Hypothalamus (tissue), 51 donors: ENCODE measurements around the gene TMCO1.
A peak's percentile ranks its signal among the peaks of the same experiment; 100 is the strongest.
"Not testable (repeated sequence)": the region's sequence is repeated elsewhere in the genome, so short reads cannot be mapped to it uniquely, and the experiment has no call there.

ENCODE experiments used
- DNase-seq, 51 donors: peaks; one replicate each; lab custom pipeline; 2025; lab: John Stamatoyannopoulos, UW

TMCO1 gene

DNA sequence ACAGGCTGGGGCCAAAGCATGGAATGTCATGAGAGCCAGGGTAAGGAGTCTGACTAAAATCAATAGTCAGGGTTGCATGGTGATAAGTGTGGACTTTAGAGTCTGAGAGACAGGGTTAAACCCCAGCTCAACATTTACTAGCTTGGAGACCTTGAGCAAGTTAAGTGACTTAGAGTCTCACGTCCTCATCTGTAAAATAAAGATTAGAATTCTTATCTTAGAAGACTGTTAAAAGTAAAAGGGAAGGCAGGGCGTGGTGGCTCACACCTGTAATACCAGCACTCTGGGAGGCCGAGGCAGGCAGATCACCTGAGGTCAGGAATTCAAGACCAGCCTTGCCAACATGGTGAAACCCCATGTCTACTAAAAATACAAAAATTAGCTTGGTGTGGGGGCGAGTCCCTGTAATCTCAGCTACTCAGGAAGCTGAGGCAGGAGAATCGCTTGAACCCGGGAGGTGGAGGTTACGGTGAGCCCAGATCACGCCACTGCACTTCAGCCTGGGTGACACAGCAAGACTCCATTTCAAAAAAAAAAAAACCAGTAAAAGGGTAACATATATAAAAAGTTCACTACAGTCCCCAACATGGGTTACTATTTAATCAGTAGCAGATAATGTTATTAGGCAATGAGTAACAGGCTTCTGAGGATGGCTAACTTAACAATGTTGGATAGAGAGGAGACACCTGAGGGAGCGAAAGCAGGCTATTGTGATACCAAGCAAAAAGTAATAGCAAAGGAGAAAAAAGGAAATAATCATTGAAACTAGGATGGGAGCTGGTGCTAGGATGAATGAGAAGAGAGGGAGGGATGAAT is 20.8 kb downstream of the TMCO1 start:
- DNase-seq: no peak

DNA sequence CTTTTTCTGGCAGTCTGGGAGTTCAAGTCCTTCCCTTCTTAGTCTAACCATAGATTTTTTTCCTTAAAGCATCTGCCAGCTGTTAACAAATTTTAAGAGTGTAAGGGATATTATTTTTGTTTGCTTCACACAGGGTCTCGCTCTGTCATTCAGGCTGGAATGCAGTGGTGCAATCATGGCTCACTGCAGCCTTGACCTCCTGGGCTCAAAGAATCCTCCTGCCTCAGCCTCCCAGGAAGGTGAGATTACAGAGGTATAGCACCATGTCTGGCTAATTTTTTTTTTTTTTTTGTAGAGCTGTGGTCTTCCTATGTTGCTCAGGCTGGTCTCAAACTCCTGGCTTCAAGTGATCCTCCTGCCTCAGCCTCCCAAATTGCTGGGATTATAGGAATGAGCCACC is 23.8 kb downstream of the TMCO1 start:
- DNase-seq: not testable (repeated sequence)

DNA sequence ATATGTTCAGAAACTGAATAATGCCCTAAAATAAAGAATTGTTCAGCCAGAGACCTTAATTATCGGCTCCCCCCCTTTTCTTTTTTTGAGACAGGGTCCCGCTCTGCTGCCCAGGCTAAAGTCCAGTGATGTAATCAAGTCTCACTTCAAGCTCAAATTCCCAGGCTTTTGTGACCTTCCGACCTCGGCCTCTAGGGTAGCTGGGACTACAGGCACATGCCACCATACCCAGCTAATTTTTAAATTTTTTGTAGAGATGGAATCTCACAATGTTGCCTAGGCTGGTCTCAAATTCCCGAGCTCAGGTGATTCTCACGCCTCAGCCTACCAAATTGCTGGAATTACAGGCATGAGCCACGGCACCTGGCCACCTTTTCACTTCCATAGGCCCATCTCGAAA is 26.5 kb downstream of the TMCO1 start:
- DNase-seq: no peak

DNA sequence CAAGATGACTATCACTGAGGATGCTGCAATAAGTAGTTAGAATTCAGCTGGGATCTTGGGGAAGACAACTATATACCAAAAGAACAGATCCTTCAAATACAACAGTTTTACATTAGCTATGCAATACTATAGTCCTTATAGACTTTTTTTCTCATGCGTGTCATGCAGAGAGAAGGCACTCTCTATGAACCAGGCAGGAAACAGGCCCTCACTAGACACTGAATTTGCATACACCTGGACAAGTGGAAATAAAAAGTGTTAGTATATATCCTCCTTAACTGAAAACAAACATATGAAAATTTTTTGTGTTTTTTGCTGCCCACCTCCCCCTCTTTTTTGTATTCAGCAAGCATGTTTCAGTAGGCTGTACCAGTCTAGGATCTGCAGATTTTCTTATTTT is 29.9 kb downstream of the TMCO1 start:
- no peak for DNase-seq

DNA sequence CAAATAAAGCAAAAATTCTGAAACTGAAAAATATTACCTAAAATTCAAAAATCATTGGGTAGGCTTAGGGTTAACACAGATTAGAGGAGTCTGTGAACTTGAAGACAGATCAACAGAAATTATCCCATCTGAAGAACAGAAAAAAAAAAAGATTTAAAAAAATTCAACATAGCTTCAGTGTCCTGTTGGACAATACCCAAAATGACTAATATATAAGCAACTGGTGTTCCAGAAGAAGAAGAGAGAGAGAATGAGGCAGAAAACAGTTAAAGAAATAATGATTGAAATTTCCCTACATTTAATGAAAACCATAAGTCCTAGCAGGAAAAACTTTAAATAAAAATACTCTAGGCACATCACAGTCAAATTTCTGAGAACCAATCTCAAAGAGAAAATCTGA is 31.5 kb downstream of the TMCO1 start:
- DNase-seq: no peak

DNA sequence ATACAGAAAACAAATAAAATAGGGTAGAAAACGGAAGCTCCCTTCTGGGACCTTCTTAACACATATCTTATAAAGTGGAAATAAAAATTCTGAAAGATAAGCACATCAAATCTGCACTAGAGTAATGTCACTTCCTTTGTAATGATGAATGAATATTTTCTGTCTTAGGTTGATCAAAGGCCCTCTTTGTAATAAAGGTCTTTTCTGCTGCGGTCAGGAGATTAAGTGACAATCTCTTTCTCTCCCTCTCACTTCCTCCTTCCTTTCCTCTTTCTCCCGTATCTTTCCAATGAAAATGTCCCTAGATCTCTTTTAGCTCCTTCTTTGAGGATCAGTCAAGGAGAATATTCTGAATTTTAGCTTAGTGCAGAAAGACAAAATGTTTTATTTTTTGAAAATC is 33.8 kb downstream of the TMCO1 start:
- DNase-seq: no peak

DNA sequence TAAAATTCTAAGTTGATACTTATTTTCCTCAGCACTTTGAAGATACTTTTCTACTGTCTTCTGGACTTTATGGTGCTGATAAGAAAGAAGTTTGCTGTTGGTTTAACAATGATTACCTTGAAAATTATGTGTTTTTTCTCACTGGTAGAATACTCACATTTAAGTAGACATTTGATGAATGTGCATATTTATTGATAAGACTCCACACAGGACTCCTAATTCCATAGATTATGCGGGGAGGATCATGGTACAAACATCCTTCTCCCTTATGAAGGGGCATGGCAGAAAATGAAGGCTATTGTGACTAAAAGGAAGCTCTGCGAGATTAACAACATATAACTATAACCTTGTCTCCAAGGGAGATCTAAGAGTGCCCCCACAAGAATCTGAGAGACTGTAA is 41.8 kb downstream of the TMCO1 start:
- no peak for DNase-seq

DNA sequence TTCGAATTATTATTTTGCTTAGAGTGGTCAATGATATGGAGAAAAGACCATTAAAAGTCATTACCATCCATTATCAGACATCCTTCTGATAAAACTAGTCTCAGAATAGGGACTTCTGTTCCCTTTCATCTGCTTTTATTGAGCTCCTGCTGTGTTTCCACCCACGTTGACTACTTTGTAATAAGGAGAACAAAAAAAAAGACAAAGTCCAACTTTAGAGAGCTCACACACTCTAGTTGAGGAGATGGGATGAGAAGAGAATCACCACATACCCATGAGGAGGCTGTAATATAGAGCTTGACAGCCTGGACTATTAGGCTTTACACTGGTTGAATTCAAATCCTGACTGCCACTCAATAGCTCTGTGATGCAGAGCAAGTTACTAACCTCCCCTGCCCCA is 42.5 kb downstream of the TMCO1 start:
- no peak for DNase-seq

DNA sequence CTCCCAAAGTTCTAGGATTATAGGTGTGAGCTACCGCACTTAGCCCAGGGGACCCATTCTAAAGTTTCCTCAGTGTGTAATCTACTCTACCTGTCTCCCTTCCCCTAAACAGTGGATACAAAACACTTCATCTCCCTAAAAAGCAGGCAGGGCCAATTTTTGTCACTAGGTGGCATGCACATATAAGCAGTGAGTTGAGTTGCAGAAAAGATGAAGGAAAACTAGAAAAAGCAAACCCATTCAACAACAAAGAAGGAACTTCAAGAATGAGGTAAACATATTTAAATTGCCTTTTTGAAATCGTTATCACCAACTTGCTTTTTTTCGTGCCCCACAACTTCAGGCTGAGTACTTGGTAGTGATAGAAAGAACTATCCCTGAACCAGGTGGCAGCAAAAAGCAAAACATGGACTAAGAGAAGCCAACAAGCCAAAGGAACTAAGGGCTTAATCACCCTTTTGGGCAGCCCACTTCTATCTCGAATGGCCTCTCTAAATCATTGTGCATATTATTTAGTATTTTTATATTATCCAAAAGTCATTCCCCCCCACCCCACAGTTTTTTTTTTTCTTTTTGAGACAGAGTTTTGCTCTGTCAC is 50.7 kb downstream of the TMCO1 start:
- peak in 18 of 51 donors; percentile 2 to 63 (median 19) for DNase-seq

DNA sequence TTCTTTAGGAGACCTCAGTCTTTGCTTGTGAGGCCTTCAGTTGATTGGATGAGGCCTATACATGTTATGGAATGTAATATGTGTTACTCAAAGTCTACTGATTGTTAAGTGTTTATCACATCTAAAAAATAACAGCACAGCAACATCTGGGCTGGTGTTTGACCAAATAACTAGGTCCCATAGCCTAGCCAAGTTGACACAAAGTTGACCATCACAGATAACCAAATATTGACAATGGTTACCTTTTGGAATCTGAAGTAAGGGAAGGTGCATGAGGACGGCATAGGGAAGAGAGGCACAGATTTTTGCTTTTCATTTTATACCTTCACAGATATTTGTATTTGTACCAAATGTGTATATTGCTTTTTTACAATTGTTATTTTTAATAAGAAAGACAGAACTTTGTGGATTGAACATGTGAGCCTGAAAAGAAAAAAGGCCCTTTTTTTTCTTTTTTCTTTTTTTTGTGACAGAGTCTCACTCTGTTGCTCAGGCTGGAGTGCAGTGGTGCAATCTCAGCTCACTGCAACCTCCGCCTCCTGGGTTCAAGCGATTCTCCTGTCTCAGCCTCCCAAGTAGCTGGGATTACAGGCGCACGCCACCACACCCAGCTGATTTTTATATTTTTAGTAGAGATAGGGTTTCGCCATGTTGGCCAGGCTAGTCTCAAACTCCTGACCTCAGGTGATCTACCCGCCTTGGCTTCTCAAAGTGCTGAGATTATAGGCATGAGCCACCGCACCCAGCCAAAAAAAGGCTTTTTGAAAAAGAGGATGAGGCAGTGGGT is 52.2 kb downstream of the TMCO1 start:
- not testable (repeated sequence) for DNase-seq

DNA sequence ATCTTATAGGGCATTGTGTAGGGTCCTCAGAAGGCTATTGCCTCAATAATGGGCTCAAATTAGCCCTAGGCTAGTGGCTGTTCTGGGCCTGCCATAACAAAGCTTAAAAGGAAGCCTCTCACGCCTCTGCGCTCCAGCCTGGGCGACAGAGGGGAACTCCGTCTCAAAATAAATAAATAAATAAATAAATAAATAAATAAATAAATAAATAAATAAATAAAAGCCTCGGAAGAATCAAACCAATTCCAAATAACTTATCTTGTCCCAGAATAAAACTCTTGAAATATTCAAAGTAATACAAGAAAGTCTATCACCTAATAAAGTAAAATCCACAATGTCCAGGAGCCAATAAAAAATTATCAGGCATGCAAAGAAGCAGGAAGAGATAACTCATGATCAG is 55.9 kb downstream of the TMCO1 start:
- DNase-seq: no peak

DNA sequence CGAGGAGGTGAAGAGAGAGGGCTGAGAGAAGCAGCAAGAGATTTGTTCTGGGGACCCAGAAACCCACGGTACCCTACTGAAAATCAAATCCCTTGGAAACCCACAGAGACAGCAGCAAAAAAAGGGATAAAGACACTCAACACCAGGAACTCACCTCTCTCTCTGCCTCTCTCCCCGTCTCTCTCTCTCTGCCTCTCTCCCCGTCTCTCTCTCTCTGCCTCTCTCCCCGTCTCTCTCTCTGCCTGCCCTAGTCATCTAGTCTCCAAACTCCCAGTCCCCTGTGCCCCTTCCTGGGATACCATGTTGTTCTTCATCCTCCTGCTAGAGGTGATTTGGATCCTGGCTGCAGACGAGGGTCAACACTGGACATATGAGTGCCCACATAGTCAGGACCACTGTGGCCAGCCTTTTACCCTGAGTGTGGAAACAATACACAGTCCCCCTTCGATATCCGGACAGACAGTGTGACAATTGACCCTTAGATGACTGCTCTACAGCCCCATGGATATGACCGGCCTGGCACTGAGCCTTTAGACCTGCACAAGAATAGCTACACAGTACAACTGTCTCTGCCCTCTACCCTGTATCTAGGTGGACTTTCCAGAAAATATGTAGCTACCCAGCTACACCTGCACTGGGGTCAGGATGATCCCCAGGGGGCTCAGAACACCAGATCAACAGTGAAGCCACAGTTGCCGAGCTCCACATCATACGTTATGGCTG is 60.5 kb downstream of the TMCO1 start:
- DNase-seq: no peak

DNA sequence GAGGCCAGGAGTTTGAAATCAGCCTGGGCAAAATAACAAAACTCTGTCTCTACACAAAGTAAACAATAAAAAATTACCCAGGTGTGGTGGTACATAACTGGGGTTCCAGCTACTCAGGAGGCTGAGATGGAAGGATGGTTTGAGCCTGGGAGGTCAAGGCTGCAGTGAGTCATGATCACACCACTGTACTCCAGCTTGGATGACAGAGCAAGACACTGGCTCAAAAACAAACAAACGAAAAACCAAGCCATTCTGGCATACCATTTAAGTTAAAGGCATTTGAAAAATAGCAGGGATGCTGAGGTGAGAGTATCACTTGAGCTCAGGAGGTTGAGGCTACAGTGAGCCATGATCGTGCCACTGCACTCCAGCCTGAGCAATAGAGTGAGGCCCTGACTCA is 65.0 kb downstream of the TMCO1 start:
- no peak for DNase-seq

DNA sequence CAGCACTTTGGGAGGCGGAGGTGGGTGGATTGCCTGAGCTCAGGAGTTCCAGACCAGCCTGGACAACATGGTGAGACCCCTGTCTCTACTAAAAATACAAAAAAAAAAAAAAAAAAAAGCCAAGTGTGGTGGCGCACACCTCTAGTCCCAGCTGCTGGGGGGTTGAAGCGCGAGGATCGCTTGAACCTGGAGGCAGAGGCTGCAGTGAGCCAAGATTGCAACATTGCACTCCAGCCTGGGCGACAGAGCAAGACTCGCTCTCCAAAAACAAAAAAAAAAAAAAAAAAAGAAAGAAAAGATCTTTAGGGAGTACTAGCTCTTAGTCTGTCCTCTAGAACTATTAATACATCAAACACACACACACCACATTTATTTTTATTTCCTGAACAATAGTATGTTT is 66.7 kb downstream of the TMCO1 start:
- DNase-seq: not testable (repeated sequence)

DNA sequence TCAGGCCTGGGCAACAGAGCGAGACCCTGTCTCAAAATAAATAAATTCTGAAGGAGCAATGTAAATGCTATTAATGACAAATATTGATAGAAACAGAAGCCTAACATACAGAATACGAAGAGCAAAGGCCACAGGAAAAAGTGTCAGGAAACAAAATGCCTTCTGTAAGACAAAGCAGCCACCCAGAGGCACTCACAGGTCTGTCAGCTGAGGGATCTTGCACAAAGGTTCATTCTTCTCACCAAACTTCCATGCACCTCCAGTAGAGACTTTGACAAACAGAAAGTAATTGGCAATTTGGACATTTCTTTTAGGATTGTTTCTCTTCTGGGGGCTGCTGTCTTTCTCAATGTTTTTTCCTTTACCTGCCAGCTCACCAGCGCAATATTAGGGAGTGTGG is 69.1 kb downstream of the TMCO1 start:
- no peak for DNase-seq

DNA sequence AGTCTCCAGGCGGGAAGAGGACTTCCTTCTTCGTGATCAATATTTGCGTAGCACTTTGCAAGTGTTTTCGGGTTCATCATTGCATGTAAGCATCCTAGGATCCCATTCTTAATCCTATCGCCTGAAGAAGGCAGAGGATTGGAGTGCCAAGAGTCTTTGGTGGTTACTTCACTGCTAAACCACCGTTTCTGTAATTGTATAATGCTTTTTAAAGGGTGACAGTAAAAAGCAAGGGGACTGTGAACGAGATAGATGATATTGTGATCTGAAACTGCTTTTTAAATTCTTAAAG is 70.0 kb downstream of the TMCO1 start:
- DNase-seq: no peak

DNA sequence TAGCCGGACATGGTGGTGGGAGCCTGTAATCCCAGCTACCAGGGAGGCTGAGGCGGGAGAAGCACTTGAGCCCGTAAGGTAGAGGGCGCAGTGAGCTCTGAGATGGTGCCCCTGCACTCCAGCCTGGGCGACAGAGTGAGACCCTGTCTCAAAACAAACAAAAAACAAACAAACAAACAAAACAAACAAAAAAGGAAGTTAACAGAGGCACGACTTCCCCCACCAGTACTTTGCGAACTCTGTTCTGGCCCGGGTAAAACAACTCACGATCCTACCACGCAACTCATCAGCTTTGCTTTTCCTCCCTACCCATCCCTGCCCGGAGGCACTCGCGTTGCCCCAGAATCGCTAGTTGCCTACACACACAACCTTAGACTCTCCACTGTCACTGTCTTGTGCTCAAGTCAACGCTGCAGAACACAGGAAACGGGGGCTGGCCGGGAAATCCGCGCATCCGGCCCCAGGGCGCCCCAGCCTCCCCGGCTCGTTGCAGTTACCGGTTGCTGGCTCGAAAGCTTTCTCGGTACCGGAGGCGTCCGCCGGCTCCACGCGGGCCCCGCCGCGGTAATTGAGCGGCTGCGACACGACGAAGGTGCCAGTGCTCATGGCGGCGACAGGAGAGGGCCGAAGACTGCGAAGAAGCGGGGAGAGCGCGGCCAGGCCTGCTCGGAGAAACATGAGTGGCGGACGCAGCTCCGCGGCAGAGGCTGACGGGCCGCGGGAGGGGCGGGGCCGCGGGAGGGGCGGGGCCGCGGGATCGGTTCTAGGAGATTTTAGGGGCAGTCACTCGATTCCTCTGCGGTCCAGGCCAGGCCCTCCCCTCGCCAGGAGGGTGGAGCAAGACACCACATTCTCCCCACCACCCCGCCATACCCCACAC is 70.5 kb downstream of the TMCO1 start, which contains the start of gene ALDH9A1:
TSS of gene ALDH9A1 (minus strand) at position 682 of the 880 bp plus-strand sequence. CDS start at position 678, 4 bp downstream.
- peak; percentile 38 to 94 (median 80) for DNase-seq

DNA sequence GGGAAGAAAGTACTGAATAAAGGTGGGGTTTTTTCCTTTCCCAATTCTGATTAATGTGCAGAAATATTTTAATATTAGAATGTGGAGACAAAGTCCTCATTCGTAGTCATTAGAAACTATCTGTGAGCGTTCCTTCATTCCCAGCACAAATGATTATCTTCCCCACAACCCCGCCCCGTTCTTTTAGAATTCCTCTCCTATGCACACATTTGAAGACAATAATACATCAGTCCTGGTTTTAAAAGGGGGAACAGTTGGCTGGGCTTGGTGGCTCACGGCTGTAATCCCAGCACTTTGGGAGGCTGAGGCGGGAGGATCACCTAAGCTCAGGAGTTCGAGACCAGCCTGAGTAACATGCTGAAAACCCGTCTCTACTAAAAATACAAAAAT is 71.2 kb downstream of the TMCO1 start:
- no peak for DNase-seq

DNA sequence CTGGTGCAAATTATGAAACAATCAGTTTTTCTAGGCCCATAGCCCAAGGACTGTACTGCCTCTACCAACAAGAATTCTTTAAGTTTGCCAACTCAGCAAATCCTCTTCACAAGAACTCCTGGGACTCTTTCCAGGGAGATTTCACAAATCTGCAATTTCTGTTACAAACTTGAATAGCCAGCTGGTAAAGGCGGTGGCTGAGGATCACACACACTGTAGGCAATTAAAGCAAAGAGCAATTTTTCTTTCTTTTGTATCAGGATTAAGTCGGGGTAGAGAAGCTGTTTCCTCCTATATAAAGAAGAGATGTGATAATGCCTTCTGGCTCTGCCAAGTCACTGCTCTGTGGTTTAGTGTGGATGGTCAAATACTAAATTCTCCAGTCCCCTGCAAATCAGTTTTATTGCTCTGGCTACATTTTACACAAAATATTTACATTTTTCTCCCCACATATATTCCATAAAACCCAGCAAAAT is 72.0 kb downstream of the TMCO1 start:
- DNase-seq: peak in 5 of 51 donors; percentile 2 to 12 (median 5)

DNA sequence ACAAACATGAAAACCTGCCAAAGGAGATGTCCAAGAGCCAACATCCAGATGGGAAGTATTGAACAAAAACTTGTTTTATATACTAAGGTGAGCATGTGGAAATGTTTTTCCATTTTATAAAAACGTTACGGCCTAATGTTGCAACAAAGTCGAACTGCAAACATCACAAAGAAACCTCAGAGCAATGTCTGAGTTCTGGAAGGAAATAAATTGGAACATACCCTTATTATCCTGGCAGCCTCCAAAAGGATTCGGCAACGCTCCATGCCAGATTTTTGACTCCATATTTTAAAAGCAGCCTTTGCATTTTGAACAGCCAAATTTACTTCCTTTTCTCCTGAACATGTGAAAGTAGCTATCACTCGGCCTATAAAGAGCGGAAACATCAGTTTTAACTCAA is 73.6 kb downstream of the TMCO1 start:
- no peak for DNase-seq
